GM06990 (cell line): ENCODE results near the gene VSTM1.

Experiments used
- DNase-seq: peaks from one replicate; pipeline ENCODE4 v3.0.0-alpha.2; 2011; ENCODE audit not compliant: insufficient read length; ENCODE audit errors: extremely low read depth
- H3K27me3 ChIP-seq: replicated peaks from 2 replicates; pipeline ENCODE4 v1.6.0; 2011; ENCODE audit warnings: low read length; ENCODE audit not compliant: control insufficient read depth, insufficient read depth
- H3K36me3 ChIP-seq: 2 replicates; pipeline ENCODE4 v1.5.1; 2011; ENCODE audit warnings: low read length; ENCODE audit not compliant: control insufficient read depth, insufficient read depth
- H3K4me3 ChIP-seq: replicated peaks from 2 replicates; pipeline ENCODE4 v1.5.1; 2011; ENCODE audit warnings: low read depth, mild to moderate bottlenecking, control low read depth, low read length
- CTCF ChIP-seq: IDR thresholded peaks from 2 replicates; pipeline ENCODE4 v1.5.1; 2011; ENCODE audit warnings: low read length, control low read depth, mild to moderate bottlenecking, inconsistent platforms; ENCODE audit not compliant: insufficient read depth, poor library complexity, severe bottlenecking

Gene VSTM1

GRCh38 chr19:54021932-54022331 lies 41.8 kb downstream of the VSTM1 start:
- Histone ChIP-seq H3K27me3 (no peaks in the 10 kb centered on the region), H3K4me3 (no peak overlapping the region), H3K36me3 (no peaks in the 10 kb centered on the region)
- no peak for DNase-seq
- no peak for TF ChIP-seq CTCF

DNA sequence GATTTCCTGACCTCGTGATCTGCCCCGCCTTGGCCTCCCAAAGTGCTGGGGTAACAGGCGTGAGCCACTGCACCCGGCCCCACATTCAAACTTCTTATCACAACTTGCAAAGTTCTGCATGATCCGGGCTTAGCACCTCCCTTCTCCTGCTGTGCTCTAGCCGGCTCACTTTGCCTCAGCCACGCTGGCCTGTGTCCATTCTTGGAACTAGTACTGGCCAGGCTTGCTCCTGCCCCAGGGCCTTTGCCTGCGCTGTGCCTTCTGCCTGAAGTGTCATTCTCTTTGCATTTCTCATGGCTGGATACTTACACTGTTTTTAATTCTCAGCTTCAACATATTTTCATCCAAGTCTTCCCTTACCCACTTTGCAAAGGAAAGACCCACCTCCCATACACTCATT lies 42.3 kb downstream of the VSTM1 start:
- Histone ChIP-seq H3K4me3 (no peak overlapping the region), H3K27me3 (no peaks in the 10 kb centered on the region), H3K36me3 (no peaks in the 10 kb centered on the region)
- no peak for TF ChIP-seq CTCF
- DNase-seq: no peak

DNA sequence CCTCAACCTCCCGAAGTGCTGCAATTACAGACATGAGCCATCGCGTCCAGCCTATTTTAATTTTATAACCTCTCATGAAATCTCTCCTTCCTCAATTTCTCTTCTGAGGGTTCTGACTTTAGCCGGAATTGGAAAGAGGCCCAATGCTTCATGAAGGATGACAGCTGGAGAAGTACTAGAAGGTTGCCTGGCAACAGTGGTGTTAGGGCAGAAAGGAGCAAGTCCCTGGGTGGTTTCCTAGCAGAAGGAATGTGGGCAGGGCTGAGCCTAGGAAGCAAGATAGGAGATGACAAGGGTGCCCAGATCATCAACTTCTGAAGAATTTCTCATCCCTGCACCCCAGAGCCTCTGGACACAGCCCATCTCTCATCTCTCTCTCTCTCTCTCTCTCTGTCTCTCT lies 46.4 kb downstream of the VSTM1 start:
- no peak for DNase-seq
- H3K36me3 ChIP-seq: no peaks in the 10 kb centered on the region
- TF ChIP-seq CTCF: no peak
- no peak overlapping the region for H3K4me3 ChIP-seq
- no peaks in the 10 kb centered on the region for H3K27me3 ChIP-seq

- DNase-seq: no peak
- no peak overlapping the region for H3K4me3 ChIP-seq
- H3K36me3 ChIP-seq: no peaks in the 10 kb centered on the region
- H3K27me3 ChIP-seq: no peaks in the 10 kb centered on the region
- TF ChIP-seq CTCF: no peak
Measured at GRCh38 chr19:54014920-54015560, 48.7 kb downstream of the VSTM1 start.

- DNase-seq: no peak
- H3K27me3 ChIP-seq: no peaks in the 10 kb centered on the region
- H3K4me3 ChIP-seq: no peak overlapping the region
- TF ChIP-seq CTCF: no peak
- no peaks in the 10 kb centered on the region for H3K36me3 ChIP-seq
Measured at GRCh38 chr19:54013866-54014265, 49.8 kb downstream of the VSTM1 start.
